PFSK-1 (cell line): ENCODE data around the gene EGLN3.

Experiments
- FOXP2 ChIP-seq: optimal IDR thresholded peaks from 2 replicates; pipeline ENCODE3; 2011; ENCODE audit warnings: borderline replicate concordance, control low read depth, inconsistent platforms; ENCODE audit not compliant: insufficient read depth; ENCODE audit errors: extremely low read length, extremely low read depth
- POLR2AphosphoS5 ChIP-seq: IDR thresholded peaks from 2 replicates; pipeline ENCODE4 v1.6.1; 2012; ENCODE audit warnings: low read depth, mild to moderate bottlenecking, control low read depth, low read length, moderate library complexity
- SIN3A ChIP-seq: IDR thresholded peaks from 2 replicates; pipeline ENCODE4 v1.6.1; 2012; ENCODE audit warnings: mild to moderate bottlenecking, low read length, moderate library complexity, borderline replicate concordance; ENCODE audit not compliant: insufficient read depth
- TAF1 ChIP-seq: IDR thresholded peaks from 2 replicates; pipeline ENCODE4 v1.6.1; 2012; ENCODE audit warnings: low read length, control low read depth, borderline replicate concordance; ENCODE audit not compliant: insufficient read depth
- TF ChIP-seq, protein P1 (sequence below), 2 experiments: IDR thresholded peaks; 2 replicates each; pipeline versions ENCODE4 v1.6.1 to v1.8.0; 2011 to 2012; ENCODE audit warnings: low read depth in 2 of 2, low read length in 2 of 2, control low read depth in 1 of 2, inconsistent platforms in 1 of 2, mild to moderate bottlenecking in 1 of 2, moderate library complexity in 1 of 2; ENCODE audit not compliant: insufficient read depth in 1 of 2

EGLN3 gene

GRCh38 chr14:33897878-33898535 is 52.9 kb downstream of the EGLN3 start:
- no peak for TF ChIP-seq TAF1

DNA sequence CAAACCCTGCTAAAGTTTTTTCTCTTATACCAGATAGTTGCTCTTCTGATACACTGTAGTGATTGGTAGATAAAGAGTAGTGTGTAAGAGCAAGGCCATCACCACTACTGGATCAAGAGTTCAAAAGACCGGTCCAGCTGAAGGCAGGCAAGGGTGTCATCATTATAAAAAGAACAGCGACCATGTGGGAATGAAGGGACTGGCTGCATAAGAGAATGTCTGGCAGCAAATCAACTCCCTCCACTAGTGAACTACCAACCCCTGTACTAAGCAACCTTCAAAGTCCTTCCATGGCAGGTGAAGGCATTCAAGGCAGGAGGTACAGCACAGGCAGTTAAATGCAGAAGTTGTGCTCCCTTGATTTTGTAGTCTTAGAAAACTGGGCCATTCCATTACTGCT is 53.5 kb downstream of the EGLN3 start:
- TF ChIP-seq FOXP2 (no peak), TAF1 (no peak), POLR2AphosphoS5 (no peak), SIN3A (no peak)
- TF ChIP-seq, protein P1, sequence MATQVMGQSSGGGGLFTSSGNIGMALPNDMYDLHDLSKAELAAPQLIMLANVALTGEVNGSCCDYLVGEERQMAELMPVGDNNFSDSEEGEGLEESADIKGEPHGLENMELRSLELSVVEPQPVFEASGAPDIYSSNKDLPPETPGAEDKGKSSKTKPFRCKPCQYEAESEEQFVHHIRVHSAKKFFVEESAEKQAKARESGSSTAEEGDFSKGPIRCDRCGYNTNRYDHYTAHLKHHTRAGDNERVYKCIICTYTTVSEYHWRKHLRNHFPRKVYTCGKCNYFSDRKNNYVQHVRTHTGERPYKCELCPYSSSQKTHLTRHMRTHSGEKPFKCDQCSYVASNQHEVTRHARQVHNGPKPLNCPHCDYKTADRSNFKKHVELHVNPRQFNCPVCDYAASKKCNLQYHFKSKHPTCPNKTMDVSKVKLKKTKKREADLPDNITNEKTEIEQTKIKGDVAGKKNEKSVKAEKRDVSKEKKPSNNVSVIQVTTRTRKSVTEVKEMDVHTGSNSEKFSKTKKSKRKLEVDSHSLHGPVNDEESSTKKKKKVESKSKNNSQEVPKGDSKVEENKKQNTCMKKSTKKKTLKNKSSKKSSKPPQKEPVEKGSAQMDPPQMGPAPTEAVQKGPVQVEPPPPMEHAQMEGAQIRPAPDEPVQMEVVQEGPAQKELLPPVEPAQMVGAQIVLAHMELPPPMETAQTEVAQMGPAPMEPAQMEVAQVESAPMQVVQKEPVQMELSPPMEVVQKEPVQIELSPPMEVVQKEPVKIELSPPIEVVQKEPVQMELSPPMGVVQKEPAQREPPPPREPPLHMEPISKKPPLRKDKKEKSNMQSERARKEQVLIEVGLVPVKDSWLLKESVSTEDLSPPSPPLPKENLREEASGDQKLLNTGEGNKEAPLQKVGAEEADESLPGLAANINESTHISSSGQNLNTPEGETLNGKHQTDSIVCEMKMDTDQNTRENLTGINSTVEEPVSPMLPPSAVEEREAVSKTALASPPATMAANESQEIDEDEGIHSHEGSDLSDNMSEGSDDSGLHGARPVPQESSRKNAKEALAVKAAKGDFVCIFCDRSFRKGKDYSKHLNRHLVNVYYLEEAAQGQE (IDR thresholded peaks at IDR 0.05; ENCODE audit: insufficient read depth in 1 of 2, low read depth in 2 of 2, low read length in 2 of 2): no peak

DNA sequence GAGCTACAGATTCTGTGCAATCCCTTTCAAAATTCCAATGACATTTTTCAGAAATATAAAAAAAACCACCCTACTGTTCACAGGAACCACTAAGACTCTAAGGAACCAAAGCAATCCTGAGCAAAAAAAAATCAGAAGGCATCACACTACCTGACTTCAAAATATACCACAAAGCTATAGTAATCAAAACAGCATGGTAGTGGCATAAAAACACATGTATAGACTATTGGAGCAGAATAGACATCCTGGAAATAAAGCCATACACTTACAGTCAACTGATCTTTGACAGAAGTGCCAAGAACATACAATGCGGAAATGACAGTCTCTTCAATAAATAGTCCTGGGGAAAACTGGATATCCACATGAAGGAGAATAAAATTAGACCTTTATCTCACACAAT is 56.5 kb downstream of the EGLN3 start:
- TF ChIP-seq POLR2AphosphoS5 (no peak), FOXP2 (no peak), TAF1 (no peak), SIN3A (no peak)
- TF ChIP-seq, protein P1 (IDR thresholded peaks at IDR 0.05; ENCODE audit: insufficient read depth in 1 of 2, low read depth in 2 of 2, low read length in 2 of 2): no peak

DNA sequence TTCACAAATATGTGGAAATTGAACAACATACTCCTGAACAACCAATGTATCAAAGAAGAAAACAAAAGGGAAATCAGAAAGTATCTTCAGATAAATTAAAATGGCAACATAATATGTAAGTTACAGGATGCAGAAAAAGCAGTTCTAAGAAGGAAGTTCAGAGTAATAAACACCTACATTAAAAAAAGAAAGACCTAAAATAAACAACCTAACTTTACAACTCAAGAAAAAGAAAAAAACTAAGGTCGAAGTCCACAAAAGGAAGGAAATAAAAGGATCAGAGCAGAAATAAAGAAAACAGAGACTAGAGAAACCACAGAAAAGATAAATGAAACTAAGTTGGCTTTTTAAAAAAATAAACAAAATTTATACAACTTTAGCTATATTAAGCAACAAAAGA is 59.2 kb downstream of the EGLN3 start:
- TF ChIP-seq, protein P1 (IDR thresholded peaks at IDR 0.05; ENCODE audit: insufficient read depth in 1 of 2, low read depth in 2 of 2, low read length in 2 of 2): no peak
- TF ChIP-seq SIN3A (no peak), FOXP2 (no peak), TAF1 (no peak), POLR2AphosphoS5 (no peak)

- TF ChIP-seq POLR2AphosphoS5 (no peak), FOXP2 (no peak), SIN3A (no peak), TAF1 (no peak)
- TF ChIP-seq, protein P1 (IDR thresholded peaks at IDR 0.05; ENCODE audit: insufficient read depth in 1 of 2, low read depth in 2 of 2, low read length in 2 of 2): no peak
Observed at GRCh38 chr14:33884916-33885315, 66.0 kb downstream of the EGLN3 start.
